ENCODE data around the gene PTBP3.

DNA sequence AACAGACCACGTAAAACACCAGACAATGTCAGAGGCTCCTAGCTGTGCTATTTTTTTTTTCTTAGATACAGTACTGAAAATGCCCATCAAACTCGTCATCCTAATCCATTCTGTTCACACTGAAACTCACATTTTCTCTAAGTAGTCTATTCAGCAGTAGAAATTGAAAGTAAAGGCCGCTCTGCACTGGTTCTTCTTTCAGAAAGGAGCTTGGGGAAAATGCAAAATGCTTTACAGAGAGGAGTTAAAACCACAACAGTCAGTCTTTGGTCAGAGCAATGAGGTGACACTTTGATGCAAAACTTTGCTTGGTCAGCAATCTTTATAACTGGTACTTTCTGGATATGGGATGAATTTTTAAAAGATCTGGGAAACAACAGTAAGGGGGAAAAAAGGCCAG is 114.5 kb downstream of the PTBP3 start:
- TF ChIP-seq, protein P1, sequence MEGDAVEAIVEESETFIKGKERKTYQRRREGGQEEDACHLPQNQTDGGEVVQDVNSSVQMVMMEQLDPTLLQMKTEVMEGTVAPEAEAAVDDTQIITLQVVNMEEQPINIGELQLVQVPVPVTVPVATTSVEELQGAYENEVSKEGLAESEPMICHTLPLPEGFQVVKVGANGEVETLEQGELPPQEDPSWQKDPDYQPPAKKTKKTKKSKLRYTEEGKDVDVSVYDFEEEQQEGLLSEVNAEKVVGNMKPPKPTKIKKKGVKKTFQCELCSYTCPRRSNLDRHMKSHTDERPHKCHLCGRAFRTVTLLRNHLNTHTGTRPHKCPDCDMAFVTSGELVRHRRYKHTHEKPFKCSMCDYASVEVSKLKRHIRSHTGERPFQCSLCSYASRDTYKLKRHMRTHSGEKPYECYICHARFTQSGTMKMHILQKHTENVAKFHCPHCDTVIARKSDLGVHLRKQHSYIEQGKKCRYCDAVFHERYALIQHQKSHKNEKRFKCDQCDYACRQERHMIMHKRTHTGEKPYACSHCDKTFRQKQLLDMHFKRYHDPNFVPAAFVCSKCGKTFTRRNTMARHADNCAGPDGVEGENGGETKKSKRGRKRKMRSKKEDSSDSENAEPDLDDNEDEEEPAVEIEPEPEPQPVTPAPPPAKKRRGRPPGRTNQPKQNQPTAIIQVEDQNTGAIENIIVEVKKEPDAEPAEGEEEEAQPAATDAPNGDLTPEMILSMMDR (conservative IDR thresholded peaks at IDR 0.05): no peak
- no peak for TF ChIP-seq EZH2 (IDR thresholded peaks at IDR 0.05; ENCODE audit: low read depth)
